HG03097 (cell line): ENCODE measurements around the gene ZNHIT6.
"Not testable (repeated sequence)": the region's sequence is repeated elsewhere in the genome, so short reads cannot be mapped to it uniquely, and the experiment has no call there.

ENCODE experiments used
- ATAC-seq: cut with Tn5 transposase; IDR thresholded peaks from one replicate; pipeline ENCODE4 v1.9.1; 2021; ENCODE audit not compliant: unreplicated experiment, low FRiP score

The ZNHIT6 gene

GRCh38 chr1:85707990-85708828 lies at the start of gene ZNHIT6:
ZNHIT6 (minus strand) TSS chr1:85708433; CDS start chr1:85708284, 149 bp downstream.
- ATAC-seq, result peak; percentile 94

DNA sequence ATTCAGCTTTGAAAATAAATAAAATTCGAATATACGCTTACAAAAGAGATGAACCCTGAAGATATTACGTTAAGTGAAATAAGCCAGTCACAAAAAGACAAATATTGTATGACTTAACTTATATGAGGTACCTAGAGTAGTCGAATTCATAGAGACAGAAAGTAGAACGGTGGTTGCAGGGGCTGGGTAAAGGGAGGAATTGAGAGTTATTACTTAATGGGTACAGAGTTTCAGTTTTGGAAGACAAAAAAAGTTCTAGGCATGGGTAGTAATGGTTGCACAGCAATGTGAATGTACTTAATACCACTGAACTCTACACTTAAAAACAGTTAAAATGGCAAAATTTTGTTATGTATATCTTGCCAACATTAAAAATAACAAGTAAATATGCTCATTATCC lies 48.6 kb upstream of the ZNHIT6 start:
- ATAC-seq, result no peak

GRCh38 chr1:85748120-85748519 lies 39.9 kb upstream of the ZNHIT6 start:
- no peak for ATAC-seq

DNA sequence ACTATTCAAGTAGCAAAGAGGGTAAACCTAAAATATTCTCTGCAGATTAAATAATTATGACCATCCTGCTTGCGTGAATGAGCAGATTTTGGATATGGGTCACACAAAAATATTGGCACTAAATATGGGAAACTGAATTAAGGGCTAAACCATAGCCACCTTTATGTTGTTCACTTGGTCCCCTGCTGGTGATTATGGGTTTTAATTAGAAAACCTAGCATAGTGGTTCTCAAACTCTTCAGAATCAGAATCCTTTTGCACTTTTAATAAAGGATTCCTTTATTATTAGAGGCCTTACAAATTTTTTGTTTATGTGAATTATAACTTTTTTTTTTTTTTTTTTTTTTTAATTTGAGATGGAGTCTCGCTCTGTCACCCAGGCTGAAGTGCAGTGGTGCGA lies 38.5 kb upstream of the ZNHIT6 start:
- no peak for ATAC-seq

GRCh38 chr1:85743814-85744213 lies 35.6 kb upstream of the ZNHIT6 start:
- ATAC-seq, result no peak

DNA sequence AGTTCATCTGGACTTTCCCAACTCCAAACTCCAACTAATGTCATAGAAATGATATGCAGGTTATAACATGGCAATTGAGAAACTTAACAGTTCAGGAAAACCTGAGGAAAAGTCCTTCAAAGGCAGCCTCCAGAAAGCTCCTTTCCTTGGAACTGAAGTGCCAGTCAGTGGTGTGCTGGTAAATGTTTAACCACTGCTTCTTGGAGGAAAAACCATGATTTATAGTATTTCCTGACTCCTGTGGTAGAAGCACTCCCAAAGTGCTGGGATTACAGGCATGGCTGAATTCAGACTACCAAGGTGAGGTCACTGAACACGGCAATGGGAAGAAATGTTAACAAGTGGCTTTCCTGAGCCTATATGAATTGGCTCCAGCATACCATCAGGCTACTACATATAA lies 26.7 kb upstream of the ZNHIT6 start:
- ATAC-seq, result no peak

DNA sequence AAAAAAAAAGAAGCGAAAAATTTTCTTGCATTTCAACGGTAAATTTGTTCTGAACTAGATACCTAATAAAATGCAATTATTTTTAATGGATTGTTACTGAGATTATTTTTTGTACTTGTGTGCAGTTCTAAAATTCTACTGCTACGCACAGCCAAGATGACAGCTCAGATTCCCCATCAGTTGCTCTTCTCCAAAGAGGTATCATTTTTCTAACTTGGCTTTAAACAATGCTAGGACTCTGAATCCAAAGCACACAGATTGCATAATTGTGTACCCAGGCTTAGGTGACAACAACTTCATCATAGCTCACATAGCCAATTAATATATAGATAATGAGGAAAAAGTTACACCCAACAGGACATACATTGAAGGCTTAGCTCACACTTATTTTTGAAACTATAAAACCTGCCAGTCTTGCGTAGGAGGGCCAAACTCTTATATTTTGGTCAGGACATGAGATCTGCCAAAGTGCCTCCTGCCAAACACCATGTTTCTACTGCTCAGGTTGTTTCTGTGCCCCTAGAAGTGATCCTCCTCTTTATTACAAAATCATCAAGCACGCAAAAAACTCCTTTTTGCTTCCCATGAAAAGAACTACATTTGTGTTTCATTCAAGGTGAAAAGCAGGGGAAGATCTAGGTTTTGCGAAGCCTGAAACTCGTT lies 10.6 kb upstream of the ZNHIT6 start:
- no peak for ATAC-seq

GRCh38 chr1:85714418-85715114 lies 6.3 kb upstream of the ZNHIT6 start:
- ATAC-seq, result not testable (repeated sequence)

GRCh38 chr1:85708829-85709227 lies 595 bp upstream of the ZNHIT6 start:
- ATAC-seq, result no peak

DNA sequence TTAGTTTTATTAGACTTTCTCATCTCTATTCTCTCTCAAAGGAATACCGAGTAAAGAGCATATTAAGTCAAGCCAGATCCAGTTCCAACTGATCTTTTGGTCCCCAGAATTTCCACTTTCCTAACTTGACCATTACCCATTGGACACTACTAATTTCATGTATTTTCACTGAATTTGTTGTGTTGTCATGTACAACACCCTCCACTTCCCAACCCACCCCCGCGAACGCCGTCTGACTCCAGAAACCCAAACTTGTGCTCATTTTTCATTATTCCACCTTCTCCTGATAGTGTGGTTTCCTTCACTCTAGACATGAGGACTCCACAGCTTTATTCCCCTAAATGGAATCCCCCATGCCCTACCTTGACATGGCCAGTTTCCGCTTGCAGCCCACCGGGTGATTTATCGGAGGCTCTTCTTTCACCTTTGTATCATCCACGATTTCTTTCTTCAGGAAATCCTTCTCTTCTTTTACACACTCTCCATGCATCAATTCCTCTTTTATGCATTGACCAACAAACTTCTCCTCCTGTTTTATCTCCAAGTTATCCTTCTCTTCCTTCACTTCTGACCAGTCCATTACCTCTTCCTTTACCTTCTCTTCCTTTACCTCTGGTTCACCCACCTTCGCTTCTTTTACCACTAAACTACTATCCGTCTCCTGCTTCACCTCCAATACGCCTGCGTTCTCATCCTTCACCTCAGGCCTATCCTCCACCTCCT lies 805 bp downstream of the ZNHIT6 start:
- no peak for ATAC-seq

GRCh38 chr1:85705940-85706339 lies 2.3 kb downstream of the ZNHIT6 start:
- ATAC-seq, result no peak

- no peak for ATAC-seq
These were observed 7.8 kb downstream of the ZNHIT6 start for GRCh38 chr1:85700422-85700821.

GRCh38 chr1:85697895-85698294 lies 10.3 kb downstream of the ZNHIT6 start:
- no peak for ATAC-seq

DNA sequence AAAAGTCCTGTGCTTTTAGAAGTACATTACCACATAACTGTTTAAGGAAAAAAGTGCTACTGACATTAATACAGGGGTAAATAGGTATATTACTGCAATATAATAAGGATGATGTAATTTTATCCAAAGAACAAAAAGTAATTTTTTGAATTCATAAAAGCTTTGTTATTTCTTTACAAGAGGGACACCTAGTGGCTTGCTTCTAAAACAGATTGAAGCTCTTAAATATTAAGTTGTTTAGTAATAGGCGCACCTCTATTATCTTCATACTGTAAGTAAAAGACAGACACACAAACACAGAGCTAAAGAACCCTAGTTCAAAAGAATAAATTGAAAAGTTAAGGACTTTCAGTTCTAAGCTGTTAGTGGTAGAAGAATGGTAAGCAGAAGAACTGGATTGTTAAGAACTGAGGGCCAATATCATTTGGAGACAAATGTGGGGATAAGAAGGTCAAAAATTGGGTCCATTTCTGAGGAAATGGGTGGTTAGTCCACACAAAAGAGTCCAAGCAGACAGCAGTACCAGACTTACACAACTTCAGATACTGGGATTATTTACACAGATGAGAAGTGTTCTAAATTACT lies 15.4 kb downstream of the ZNHIT6 start:
- ATAC-seq, result no peak

DNA sequence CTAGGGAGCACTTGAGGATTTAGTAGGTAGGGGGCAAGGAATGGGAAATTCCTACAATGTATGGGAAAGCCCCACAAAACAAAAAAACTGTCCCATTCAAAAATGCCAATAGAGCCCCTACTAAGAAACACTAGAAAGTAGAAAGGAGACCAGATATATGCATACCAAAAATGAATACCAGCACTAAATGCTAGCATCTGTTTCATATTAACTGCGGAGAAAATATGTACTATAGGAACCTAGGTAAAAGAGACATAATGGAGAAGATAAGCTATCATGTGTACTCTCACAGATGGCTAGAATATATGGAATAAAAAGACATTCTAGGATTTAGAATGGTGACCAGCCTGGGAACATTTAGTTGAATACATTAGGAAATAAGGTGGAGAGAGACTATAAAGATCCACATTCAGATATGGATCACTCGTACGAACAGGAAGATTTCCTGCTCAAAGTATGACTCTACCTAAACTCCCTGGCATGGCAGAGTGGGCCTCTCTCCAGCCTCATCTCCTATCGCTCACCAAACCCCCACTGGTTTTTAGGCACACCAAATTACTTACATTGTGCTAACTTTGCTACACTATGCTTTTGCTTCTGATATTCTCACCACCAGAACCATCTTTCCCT lies 18.3 kb downstream of the ZNHIT6 start:
- ATAC-seq, result no peak

GRCh38 chr1:85683292-85684025 lies 24.8 kb downstream of the ZNHIT6 start:
- ATAC-seq, result no peak

DNA sequence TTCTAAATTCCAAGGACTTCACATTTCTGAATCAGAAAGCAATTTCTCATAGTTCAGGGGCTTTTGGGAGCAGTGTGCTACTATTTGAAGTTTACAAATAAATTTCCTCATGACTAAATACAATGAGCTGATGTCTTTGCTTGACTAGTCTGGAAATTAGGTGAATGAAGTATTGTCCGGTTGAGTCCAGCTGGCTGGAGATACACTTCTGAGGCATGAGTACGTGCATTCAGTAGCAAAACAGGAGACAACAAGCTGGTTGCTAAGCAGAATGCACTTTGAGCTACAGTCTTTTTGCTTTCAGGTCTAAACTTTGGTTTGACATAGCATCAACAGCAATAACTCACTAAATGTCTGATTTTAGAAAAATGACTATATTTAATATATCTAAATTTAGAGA lies 27.1 kb downstream of the ZNHIT6 start:
- ATAC-seq, result no peak

GRCh38 chr1:85678193-85678592 lies 30.0 kb downstream of the ZNHIT6 start:
- no peak for ATAC-seq

- no peak for ATAC-seq
These were observed 30.6 kb downstream of the ZNHIT6 start for GRCh38 chr1:85677656-85678055.
